SK-N-MC (cell line): Measurements from ENCODE around the gene GAGE12F.

Experiments
- EZH2 ChIP-seq: fragments of 200-600 bp; sonication (generic); IDR thresholded peaks from one replicate; pipeline ENCODE4 v1.6.1; 2017; ENCODE audit warnings: antibody characterized with exemption
- FOXP2 ChIP-seq: optimal IDR thresholded peaks from 2 replicates; pipeline ENCODE3; 2011; ENCODE audit warnings: mild to moderate bottlenecking, moderate library complexity; ENCODE audit not compliant: insufficient read depth; ENCODE audit errors: extremely low read length, control extremely low read depth
- POLR2AphosphoS5 ChIP-seq: IDR thresholded peaks from 2 replicates; pipeline ENCODE4 v1.6.1; 2012; ENCODE audit warnings: mild to moderate bottlenecking, low read depth, low read length, borderline replicate concordance

DNA sequence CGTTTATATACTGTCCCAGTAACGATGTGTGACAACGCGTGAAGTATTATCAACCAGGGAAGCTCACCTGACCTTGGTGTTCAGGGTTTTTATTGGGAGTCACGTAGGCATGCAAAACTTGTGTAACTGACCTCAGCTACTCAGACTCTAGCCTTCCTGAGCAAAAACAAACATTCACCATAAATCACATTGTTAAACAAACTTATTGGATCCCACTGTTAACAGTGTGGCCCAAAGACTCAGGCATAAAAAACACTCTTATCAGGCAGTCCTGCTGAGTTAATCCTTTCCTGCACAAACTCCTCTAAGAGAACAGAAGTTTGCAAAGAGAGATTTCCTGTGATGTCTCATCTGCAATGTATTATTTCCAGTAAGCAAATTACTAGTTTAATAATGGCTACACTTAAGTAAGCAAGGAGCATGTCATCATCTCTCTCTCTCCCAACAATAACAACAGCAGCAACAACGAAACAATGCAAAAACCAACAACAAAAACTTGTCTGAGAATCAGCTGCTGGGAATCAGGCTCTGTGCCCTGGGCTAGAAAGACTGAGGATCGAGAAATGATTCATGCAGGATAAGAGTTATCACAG is 50.2 kb downstream of the GAGE12F start:
- TF ChIP-seq POLR2AphosphoS5 (no peak), EZH2 (no peak), FOXP2 (no peak)
